Gastroesophageal sphincter (tissue), 3 donors: ENCODE data around the gene BACE1.

ENCODE experiments used
- EP300 ChIP-seq: sonication (generic); formaldehyde crosslinking; IDR thresholded peaks from one replicate; pipeline ENCODE4 v1.6.1; 2017; ENCODE audit warnings: antibody characterized with exemption, mild to moderate bottlenecking
- POLR2A ChIP-seq, 2 donors: fragments of 450-650 bp; IDR thresholded peaks; one replicate each; pipeline ENCODE4 v1.6.1; 2017; ENCODE audit warnings: antibody characterized with exemption in 2 of 2, mild to moderate bottlenecking in 2 of 2, moderate library complexity in 1 of 2
- TF ChIP-seq, protein P1 (sequence below), 4 experiments: fragments of 200-600 bp in 2 of 4; fragments of 450-650 bp in 2 of 4; sonication (generic) in 1 of 4; IDR thresholded peaks; one replicate each; pipeline ENCODE4 v1.5.1; 2017 to 2019; ENCODE audit warnings: antibody characterized with exemption in 4 of 4, mild to moderate bottlenecking in 2 of 4, moderate library complexity in 2 of 4

GRCh38 chr11:117335399-117335798 lies 19.3 kb upstream of the BACE1 start:
- TF ChIP-seq, protein P1, sequence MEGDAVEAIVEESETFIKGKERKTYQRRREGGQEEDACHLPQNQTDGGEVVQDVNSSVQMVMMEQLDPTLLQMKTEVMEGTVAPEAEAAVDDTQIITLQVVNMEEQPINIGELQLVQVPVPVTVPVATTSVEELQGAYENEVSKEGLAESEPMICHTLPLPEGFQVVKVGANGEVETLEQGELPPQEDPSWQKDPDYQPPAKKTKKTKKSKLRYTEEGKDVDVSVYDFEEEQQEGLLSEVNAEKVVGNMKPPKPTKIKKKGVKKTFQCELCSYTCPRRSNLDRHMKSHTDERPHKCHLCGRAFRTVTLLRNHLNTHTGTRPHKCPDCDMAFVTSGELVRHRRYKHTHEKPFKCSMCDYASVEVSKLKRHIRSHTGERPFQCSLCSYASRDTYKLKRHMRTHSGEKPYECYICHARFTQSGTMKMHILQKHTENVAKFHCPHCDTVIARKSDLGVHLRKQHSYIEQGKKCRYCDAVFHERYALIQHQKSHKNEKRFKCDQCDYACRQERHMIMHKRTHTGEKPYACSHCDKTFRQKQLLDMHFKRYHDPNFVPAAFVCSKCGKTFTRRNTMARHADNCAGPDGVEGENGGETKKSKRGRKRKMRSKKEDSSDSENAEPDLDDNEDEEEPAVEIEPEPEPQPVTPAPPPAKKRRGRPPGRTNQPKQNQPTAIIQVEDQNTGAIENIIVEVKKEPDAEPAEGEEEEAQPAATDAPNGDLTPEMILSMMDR (IDR thresholded peaks at IDR 0.05): no peak
- no peak for TF ChIP-seq POLR2A (IDR thresholded peaks at IDR 0.05)
- TF ChIP-seq EP300: no peak
